Activated naive CD4-positive, alpha-beta T cell treated with anti-CD3 and anti-CD28 coated beads, Interleukin-2, amount 50 U/mL, for 72 hours (primary cell): ENCODE results near the gene SCYGR1. TPM values are rescaled to one million over a fixed set of nuclear protein-coding genes. Genes with fewer than 3 reads are reported as not detected.
"Not testable (repeated sequence)": the region's sequence is repeated elsewhere in the genome, so short reads cannot be mapped to it uniquely, and the experiment has no call there.

Experiments
- ATAC-seq, 2 donors: fragments of 150-1000 bp; cut with Tn5 transposase; 2 replicates each; pipeline ENCODE4 v1.10.0; 2021; ENCODE audit warnings: mild to moderate bottlenecking in 2 of 2, moderate library complexity in 2 of 2
- DNase-seq, 2 donors: peaks; one replicate each; pipeline ENCODE4 v3.0.0; 2021 to 2022; ENCODE audit warnings: low spot score in 2 of 2
- H3K27ac Mint-ChIP-seq, 2 donors: one replicate each; pipeline ENCODE4 v1.8.0; 2022; ENCODE audit warnings: mild to moderate bottlenecking in 2 of 2, mixed read lengths in 2 of 2
- H3K36me3 Mint-ChIP-seq, 2 donors: one replicate each; pipeline ENCODE4 v1.8.0; 2022; ENCODE audit warnings: mixed read lengths in 2 of 2
- H3K9me3 Mint-ChIP-seq, 2 donors: one replicate each; pipeline ENCODE4 v1.8.0; 2022; ENCODE audit warnings: mixed read lengths in 2 of 2
- total RNA-seq, 2 donors: library from RNA; stranded (reverse); gene quantifications; one replicate each; pipeline ENCODE4 v1.2.3, GENCODE V29; 2022

The SCYGR1 gene
- total RNA-seq, 2 donors from 2014 or later = not detected

DNA sequence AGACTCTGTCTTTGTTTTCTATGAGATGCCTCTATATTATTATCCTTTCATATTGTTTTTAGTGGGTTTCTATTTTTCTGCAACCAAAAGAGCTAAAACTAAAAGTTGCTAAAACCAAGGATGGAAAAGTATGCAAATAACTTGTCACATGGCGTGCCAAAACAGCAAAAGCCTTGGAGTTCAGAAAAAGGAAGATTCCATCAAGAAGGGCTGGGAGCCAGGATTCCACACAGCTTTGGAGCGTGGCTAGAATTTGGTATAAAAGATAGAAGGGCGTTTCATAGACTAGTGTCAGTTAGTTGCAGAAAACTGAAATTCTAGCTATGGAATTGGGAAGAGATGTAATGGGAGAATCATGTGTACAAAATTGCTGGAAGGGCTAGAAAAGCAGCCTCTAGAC, 4.1 kb downstream of the SCYGR1 start:
- ATAC-seq (no peak), DNase-seq (no peak)
- Mint-ChIP-seq H3K9me3 (peaks cover 0 to 14% of the 10 kb centered on the region in 2 donors), H3K36me3 (peaks cover 0 to 14% of the 10 kb centered on the region in 2 donors), H3K27ac (no peak overlapping the region)

DNA sequence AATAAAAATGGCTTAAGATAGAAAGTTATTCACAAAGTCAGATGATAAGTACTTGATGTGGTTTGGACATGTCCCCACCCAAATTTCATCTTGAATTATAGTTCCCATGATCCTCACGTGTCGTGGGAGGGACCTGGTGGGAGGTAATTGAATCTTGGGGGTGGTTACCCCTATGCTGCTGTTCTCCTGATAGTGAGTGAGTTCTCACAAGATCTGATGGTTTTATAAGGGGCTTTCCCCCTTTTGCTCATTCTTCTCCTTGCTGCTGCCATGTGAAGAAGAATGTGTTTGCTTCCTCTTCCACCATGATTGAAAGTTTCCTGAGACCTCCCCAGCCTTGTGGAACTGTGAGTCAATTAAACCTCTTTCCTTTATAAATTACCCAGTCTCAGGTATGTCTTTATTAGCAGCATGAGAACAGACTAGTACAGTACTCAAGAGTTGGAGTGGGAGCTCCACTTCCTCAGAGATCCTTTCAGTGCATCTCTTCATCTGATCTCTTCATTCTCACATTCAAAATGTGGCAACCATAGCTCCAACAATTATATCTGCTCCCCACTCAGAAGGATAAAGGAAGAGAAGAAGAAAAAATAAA, 5.4 kb downstream of the SCYGR1 start:
- ATAC-seq = peak in 1 of 2 donors; percentile 62
- peak overlapping the region in 1 of 2 donors; percentile 8 for H3K27ac Mint-ChIP-seq

DNA sequence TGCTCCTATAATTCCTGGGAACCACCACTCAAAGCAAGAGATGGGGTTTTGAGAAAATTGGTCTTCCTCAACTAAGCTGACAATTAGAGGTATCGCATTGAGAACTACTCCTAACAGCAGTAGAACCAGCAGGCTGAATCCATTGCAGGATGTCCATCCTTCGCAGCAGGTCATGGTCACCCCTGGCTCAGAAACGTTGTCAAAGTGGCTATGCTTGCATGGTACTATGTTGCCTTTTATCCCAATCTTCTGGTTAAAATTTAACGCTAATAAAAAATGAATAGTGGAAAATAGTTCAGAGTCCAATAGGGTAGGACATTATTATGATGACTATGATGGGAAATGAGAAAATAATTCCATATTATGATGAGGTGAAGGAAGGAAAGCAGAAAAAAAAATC, 8.7 kb downstream of the SCYGR1 start, which contains the start of gene TM4SF20:
Gene TM4SF20 (minus strand): TSS at position 212 of the 400 bp plus-strand sequence. CDS start 38 bp downstream, at position 174.
- no peak for ATAC-seq
- Mint-ChIP-seq H3K36me3 (peaks cover 0 to 14% of the 10 kb centered on the region in 2 donors), H3K9me3 (peaks cover 0 to 14% of the 10 kb centered on the region in 2 donors), H3K27ac (no peak within 1 kb of the TSS)
- no peak for DNase-seq

More for the DNA sequence above, 5.4 kb downstream of the SCYGR1 start:
- H3K36me3 Mint-ChIP-seq = peaks cover 0 to 14% of the 10 kb centered on the region in 2 donors
- not testable (repeated sequence) for DNase-seq
- peaks cover 0 to 14% of the 10 kb centered on the region in 2 donors for H3K9me3 Mint-ChIP-seq

DNA sequence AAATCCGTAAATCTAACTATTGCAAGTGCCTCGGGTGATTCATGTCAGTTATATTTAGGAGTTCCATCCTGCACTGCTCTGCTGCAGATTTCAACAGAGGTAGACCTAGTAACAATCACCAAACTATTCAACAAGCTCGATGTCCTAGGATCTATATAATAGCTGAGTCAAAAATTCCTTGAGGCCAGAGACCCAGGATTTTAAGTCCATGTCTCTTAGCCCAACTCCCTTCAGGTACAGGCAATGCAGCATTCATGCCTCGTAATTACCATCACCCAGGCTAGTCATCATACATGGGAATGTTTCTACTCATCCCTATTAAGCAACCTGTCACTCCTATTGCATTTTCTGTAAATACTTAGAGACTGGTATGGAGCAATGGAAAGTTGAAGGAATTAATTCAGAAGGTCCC, 9.4 kb downstream of the SCYGR1 start:
- Mint-ChIP-seq H3K9me3 (peaks cover 0 to 14% of the 10 kb centered on the region in 2 donors), H3K36me3 (peaks cover 0 to 14% of the 10 kb centered on the region in 2 donors), H3K27ac (no peak overlapping the region)
- no peak for ATAC-seq
- DNase-seq = no peak

DNA sequence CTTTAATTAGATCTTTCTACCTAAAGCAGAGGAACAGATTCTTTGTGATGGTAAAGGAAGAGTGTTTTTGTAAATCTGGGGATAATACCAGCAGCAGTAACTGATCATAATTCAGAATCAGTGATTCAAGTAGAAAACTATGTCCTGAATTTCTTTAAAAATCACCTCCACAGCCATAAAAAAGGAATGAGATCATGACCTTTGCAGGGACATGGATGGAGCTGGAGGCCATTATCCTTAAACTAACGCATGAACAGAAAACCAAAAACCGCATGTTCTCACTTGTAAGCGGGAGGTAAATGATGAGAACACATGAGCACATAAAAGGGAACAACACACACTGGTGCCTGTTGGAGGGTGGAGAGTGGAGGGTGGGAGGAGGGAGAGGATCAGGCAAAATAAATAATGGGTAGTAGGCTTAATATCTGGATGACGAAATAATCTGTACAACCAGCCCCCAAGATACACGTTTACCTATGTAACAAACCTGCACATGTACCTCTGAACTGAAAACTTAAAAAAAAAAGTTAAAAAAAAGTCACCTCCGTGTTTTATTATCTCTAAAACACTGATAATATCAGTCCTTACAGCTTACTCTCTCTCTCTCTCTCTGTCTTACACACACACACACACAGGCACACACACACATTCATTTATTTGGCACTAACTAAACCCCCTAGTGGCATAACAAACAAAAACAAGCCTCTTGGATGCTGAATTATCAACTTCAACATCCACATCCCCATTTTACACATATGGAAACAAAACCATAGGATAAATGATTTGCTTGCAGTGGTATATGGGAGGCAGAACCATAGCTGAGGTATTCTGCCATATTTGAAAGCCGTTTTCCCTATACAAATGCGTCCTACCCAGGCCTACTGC, 10.0 kb downstream of the SCYGR1 start:
- Mint-ChIP-seq H3K9me3 (peaks cover 0 to 13% of the 10 kb centered on the region in 2 donors), H3K36me3 (peaks cover 0 to 12% of the 10 kb centered on the region in 2 donors), H3K27ac (no peak overlapping the region)
- ATAC-seq (no peak), DNase-seq (no peak)

DNA sequence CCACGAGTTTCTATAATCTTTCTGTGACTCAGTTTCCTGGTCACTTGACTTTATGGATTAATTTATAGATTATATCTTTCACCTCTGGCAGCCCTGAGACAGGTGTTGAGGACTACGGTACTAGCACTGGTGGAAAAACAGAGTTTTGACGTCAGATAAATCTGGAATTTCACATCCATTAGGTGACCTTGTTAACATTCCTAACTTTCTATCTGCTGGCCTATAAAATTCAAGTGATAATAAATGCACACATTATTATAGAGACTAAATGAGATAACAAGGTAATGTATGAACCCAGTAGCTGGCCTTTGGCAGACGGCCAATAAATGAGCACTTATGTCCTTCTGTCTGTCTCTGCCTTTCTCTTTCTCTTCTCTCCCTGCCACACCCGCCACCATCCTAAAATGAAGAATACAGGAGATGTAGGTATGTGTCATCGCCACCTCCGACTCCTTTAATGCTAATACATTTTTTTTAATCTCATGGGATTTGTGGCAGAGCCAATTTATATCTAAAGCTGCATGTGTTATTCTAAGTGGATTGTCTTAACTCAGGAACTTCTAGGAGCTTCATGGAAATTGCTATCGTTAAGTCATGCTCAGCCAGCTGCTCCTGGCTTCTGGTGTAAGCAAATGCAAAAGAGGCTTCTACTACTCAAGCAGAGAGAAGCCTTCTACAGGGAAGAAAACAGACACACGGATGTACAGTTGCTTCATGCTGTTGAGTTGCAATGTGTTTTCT, 10.9 kb downstream of the SCYGR1 start:
- Mint-ChIP-seq H3K36me3 (peaks cover 0 to 3% of the 10 kb centered on the region in 2 donors), H3K9me3 (peaks cover 0 to 5% of the 10 kb centered on the region in 2 donors), H3K27ac (no peak overlapping the region)
- DNase-seq (no peak), ATAC-seq (no peak)

DNA sequence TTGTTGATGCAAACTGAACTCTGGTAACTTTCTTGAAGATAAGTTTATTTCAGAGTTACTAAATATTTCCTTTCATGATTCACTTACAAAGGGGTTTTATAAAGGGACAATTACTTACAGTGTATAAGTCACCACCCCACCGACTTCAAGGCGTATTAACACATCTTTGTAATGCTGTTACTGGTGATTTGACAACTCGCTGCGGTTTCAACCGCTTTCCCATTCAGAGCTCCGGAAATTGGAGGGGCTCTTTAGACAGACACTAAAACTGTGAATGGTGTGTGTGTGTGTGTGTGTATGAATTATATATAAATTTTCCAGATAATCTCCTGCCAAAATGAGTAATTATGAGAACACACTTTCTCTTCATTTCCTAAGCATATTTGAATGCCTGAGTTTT, 13.6 kb downstream of the SCYGR1 start:
- no peaks in the 10 kb centered on the region for H3K9me3 Mint-ChIP-seq
- no peaks in the 10 kb centered on the region for H3K36me3 Mint-ChIP-seq
- H3K27ac Mint-ChIP-seq = peak overlapping the region in 1 of 2 donors; percentile 12
- ATAC-seq (peak; percentile 89 to 90), DNase-seq (peak in 1 of 2 donors; percentile 31)

DNA sequence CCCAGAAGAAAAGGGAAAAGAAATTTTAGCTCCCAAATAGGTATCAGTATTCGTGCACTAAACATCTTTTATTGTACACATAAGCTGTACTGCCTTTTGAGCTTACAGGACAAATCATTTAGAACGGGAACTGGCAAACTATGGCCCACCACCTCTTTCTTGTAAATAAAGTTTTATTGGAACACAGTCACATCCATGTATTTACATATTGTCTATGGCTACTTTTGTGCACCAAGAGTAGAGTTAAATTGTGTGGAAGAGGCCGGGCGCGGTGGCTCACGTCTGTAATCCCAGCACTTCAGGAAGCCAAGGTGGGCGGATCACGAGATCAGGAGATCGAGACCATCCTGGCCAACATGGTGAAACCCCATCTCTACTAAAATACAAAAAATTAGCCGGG, 14.4 kb downstream of the SCYGR1 start:
- Mint-ChIP-seq H3K27ac (no peak overlapping the region), H3K9me3 (no peaks in the 10 kb centered on the region), H3K36me3 (no peaks in the 10 kb centered on the region)
- ATAC-seq (no peak), DNase-seq (no peak)

DNA sequence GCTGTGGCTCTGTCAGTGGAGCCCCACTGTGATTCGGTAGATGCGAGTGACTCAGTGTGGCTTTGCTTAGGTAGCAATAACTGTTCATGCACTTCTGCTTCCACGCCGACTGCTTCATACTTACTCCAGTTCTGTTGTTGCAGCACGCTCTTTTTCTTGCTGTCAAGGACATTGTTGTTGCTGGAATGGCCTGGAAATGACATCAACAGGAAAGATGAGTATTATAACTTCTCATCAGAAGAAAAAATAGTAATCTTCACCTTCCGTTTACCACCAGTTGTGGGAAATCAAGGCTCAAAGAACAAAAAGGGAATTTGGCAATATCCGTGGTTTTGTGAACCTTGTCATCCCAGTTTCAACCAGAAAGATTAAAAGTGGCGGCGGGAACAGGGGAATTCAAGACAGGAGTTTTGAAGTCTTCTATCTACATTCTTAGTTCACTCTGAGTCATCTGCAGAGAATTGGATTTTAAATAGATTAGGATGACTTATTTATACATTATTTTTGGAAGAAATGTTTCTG, 16.9 kb downstream of the SCYGR1 start:
- no peaks in the 10 kb centered on the region for H3K9me3 Mint-ChIP-seq
- DNase-seq (no peak), ATAC-seq (peak; percentile 62 to 70)
- H3K27ac Mint-ChIP-seq = peak overlapping the region in 1 of 2 donors; percentile 79
- H3K36me3 Mint-ChIP-seq = no peaks in the 10 kb centered on the region

DNA sequence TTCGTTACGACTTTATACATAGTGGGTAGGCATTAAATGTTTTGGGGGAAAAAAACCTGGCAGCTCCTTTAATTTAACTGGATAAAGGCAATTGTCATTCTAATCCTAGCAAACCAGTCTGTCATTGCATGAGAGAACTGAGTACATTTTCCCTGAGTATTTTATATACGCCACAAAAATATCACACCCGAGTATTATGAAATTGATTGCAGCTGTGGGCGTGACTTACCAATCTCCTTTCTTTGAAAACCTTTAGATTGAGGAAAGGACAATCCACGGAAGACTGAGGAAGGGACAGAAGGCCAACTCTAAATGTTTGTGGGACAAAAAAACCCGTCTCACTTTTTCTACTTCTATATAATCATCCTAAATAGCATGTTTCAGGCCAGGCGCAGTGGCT, 17.7 kb downstream of the SCYGR1 start:
- no peaks in the 10 kb centered on the region for H3K9me3 Mint-ChIP-seq
- no peak for DNase-seq
- no peak for ATAC-seq
- H3K36me3 Mint-ChIP-seq = no peaks in the 10 kb centered on the region
- peak overlapping the region in 1 of 2 donors; percentile 79 for H3K27ac Mint-ChIP-seq

DNA sequence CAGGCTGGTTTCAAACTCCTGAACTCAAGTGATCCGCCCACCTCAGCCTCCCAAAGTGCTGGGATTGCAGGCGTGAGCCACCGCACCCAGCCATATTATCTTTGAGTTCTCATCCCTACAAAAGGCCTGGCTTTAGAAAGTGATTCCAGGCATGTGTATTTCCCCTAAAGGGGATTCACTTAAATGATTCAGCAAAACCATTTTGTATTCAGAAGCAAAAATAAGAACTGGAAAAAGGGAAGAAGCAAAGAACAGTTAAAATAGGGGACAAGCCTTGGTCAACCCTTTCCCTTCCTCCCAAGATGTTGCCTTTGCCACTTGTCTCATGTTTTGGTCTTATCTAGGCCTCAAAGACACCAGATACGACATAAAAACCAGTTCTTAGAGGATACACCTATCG, 19.2 kb downstream of the SCYGR1 start:
- H3K36me3 Mint-ChIP-seq = no peaks in the 10 kb centered on the region
- DNase-seq = no peak
- no peaks in the 10 kb centered on the region for H3K9me3 Mint-ChIP-seq

DNA sequence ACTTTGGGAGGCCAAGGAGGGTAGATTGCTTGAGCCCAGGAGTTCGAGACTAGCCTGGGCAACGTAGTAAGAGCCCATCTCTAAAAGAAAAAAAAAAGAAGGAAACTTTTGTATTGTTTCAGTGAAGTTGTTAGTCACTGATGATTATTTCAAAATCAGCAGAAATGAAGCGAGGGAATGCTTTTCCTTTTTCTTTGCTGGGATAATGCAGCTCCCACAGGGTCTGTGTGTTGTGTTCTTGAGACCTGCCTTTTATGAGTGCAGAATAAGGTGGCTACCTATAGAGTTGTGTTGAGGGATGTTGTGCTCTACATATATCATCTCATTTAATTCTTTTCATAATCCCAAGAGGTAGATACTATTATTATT, 20.3 kb downstream of the SCYGR1 start:
- no peaks in the 10 kb centered on the region for H3K9me3 Mint-ChIP-seq
- ATAC-seq = no peak
- no peak for DNase-seq
- H3K27ac Mint-ChIP-seq = no peak overlapping the region
- no peaks in the 10 kb centered on the region for H3K36me3 Mint-ChIP-seq

More for the DNA sequence above, 19.2 kb downstream of the SCYGR1 start:
- no peak for ATAC-seq
- peak overlapping the region in 1 of 2 donors; percentile 44 for H3K27ac Mint-ChIP-seq

DNA sequence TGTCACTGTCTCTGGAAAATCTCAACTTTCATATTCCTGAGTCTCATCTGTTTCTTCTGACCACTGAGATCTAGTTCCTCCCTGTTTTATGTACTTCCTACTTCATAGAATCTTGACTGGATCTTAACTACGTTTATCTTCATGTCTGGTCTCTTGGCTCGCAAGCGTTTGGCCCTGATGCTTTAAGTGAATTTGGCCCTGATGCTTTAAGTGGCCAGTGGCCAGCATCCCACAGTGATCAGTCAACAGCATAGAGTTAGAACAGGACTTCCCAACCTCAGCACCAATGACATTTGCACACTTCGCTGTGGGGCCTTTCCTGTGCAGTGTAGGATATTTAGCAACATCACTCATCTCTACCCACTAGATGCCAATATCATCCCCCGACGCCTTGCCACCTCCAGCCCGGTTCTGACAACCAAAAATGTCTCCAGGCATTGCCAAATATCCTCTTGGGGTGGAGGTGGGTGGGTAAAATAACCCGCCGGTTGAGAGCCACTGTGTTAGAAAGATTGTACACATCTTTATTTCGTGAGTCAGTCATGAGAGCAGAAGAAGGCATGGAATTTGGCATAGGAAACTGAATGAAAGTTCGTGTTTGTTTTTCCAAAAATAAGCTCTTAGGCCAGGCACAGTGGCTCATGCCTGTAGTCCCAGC, 20.9 kb downstream of the SCYGR1 start:
- no peaks in the 10 kb centered on the region for H3K9me3 Mint-ChIP-seq
- H3K36me3 Mint-ChIP-seq = no peaks in the 10 kb centered on the region
- no peak overlapping the region for H3K27ac Mint-ChIP-seq
- DNase-seq = no peak
- ATAC-seq = no peak

DNA sequence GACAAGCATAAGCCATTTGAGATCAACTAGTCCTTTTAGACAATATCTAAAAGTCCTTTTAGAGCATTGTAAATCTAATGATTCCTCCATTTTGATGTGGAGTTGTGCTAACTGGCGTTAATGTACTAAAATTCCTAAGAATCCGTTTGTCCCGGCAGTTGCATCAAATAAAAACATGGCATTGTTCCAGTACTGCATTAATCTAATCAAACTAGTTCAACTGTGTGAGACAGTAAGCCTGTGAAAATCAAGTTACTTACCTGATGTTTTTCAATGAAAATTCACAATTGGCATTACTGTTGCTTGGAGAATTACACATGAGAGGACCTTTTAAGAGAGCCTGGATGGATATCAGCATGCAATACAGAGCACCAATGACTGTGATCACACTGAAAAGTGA, 21.9 kb downstream of the SCYGR1 start:
- Mint-ChIP-seq H3K9me3 (no peaks in the 10 kb centered on the region), H3K27ac (no peak overlapping the region), H3K36me3 (no peaks in the 10 kb centered on the region)
- no peak for DNase-seq
- no peak for ATAC-seq

DNA sequence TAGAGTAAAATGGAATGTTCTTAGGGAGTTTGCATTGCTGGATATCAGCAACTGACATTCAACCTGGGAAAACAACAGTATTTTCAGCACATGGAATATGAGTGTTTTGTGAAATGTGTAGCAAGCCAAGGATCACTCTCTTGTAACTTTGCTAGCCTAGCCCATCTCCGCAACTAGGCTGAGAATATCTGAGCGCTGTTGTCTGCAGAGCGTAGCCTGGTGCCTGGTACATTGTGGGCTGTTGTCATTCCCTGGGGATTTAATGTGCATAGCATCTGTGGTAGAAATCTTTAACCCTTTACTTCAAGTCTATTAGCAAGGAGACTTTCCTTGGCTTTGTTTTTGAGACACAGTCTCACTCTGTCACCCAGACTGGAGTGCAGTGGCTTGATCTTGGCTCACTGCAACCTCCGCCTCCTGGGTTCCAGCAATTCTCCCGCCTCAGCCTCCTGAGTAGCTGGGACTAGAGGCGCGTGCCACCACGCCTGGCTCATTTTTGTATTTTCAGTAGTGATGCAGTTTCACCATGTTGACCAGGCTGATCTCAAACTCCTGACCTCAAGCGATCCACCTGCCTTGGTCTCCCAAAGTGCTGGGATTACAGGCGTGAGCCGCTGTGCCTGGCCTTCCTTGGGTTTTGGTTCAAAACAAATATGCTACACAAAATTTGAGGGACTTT, 23.0 kb downstream of the SCYGR1 start:
- not testable (repeated sequence) for H3K9me3 Mint-ChIP-seq, ATAC-seq, DNase-seq, H3K27ac Mint-ChIP-seq, H3K36me3 Mint-ChIP-seq

DNA sequence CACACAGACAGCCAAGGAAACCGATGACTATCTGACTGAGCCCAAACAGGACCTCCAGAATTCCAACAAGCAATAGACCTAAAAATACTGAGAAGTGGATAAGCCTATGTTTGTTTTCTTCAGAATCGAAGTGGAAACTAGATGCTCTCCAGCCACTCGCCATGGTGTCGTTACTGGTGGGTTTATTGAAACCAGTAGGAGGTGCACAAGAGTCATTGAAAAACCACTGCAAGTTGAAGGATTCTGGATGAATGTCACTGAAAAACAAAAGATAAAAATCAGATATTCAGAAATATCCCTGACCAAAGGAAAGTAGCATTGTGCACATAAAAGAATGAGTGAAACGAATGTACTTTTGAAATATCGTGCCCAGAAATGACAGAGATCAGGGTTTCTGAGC, 24.0 kb downstream of the SCYGR1 start:
- no peak for DNase-seq
- H3K36me3 Mint-ChIP-seq = no peaks in the 10 kb centered on the region
- peak overlapping the region in 1 of 2 donors; percentile 44 for H3K27ac Mint-ChIP-seq
- no peak for ATAC-seq
- H3K9me3 Mint-ChIP-seq = no peaks in the 10 kb centered on the region
